ENCODE results near the gene SUCLG2.

- TF ChIP-seq EZH2 (IDR thresholded peaks at IDR 0.05; ENCODE audit: insufficient read depth, poor library complexity, severe bottlenecking) (no peak), EZH2phosphoT487 (IDR thresholded peaks at IDR 0.05; ENCODE audit: insufficient read depth, low read depth) (no peak)
Measured at GRCh38 chr3:67458408-67458807, 196.0 kb downstream of the SUCLG2 start.
